Mesodermal cell (in vitro differentiated cells): Measurements from ENCODE around the gene TSEN54.

Experiments used
- H3K27ac ChIP-seq: 2 replicates; pipeline ENCODE4 v1.7.0; 2013; ENCODE audit warnings: mild to moderate bottlenecking, low read depth, low read length, moderate library complexity; ENCODE audit not compliant: severe bottlenecking
- H3K36me3 ChIP-seq: 2 replicates; pipeline ENCODE4 v1.7.1; 2013; ENCODE audit warnings: mild to moderate bottlenecking, low read length, moderate library complexity; ENCODE audit not compliant: control insufficient read depth, insufficient read depth
- H3K4me1 ChIP-seq: one replicate; pipeline ENCODE4 v1.7.1; 2013; ENCODE audit warnings: mild to moderate bottlenecking, low read length; ENCODE audit not compliant: insufficient read depth, control insufficient read depth, poor library complexity, severe bottlenecking
- H3K4me3 ChIP-seq: 2 replicates; pipeline ENCODE4 v1.7.0; 2013; ENCODE audit warnings: low read length, control low read depth, mild to moderate bottlenecking; ENCODE audit not compliant: insufficient read depth, poor library complexity, severe bottlenecking; ENCODE audit errors: extremely low read depth
- H3K9me3 ChIP-seq: 2 replicates; pipeline ENCODE4 v1.7.1; 2013; ENCODE audit warnings: mild to moderate bottlenecking, low read length, moderate library complexity; ENCODE audit not compliant: control insufficient read depth
- WGBS, 2 experiments: methylation state at CpG; one replicate each; pipeline ENCODE4 v1.1.5; 2013; ENCODE audit warnings: missing lambda C conversion rate in 2 of 2; ENCODE audit not compliant: insufficient coverage in 2 of 2; 5-methylcytosine and 5-hydroxymethylcytosine counted together

The TSEN54 gene

DNA sequence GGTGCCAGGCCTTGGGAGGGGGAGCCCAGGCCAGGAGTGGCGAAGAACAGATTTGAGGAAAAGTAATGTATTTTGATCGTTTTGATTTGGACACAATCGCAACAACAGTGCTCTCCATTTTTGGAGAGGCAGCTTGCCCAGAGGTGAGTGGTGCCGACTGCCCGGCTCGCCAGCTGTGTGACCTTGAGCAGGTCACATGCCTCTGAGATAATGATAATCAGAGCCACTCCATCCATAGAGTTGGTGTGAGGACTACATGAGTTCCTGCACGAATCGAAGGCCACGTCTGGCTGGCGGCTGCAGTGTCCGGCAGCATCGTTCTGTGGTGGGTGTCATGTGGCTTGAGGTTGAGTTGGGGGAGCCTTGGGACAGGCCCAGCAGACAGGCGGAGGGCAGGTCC lies 29.9 kb downstream of the TSEN54 start:
- H3K4me1 ChIP-seq: peaks cover 26% of the 10 kb centered on the region
- H3K9me3 ChIP-seq: no peaks in the 10 kb centered on the region
- H3K36me3 ChIP-seq: peaks cover 5% of the 10 kb centered on the region
- 94 to 97% methylated on average over 5 to 12 of the region's 13 CpGs for WGBS, 2 experiments
- H3K27ac ChIP-seq: no peak overlapping the region
- H3K4me3 ChIP-seq: no peak overlapping the region

DNA sequence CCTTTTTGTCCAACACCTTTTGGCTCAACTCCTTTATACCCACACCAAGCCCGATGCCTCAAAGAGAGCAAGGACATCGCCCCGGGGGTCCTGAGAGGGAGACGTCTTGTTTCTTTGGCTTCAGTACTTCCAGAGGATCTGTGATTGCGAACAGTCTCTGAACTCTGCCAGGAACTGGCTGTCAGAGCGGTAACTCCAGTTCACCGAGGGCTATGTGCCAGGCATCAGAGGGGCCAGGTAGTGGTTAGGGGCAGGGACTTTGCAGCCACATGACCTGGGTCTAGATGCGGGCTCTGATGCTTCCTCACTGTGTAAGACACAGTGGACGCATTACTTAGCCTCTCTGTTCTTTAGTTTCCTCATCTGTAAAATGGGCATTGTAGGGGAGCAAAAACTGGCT lies 30.8 kb downstream of the TSEN54 start:
- Histone ChIP-seq H3K27ac (no peak overlapping the region), H3K4me1 (peaks cover 33% of the 10 kb centered on the region), H3K9me3 (no peaks in the 10 kb centered on the region), H3K36me3 (peaks cover 5% of the 10 kb centered on the region), H3K4me3 (no peak overlapping the region)
- 89 to 93% methylated on average over 9 of the region's 9 CpGs for WGBS, 2 experiments

DNA sequence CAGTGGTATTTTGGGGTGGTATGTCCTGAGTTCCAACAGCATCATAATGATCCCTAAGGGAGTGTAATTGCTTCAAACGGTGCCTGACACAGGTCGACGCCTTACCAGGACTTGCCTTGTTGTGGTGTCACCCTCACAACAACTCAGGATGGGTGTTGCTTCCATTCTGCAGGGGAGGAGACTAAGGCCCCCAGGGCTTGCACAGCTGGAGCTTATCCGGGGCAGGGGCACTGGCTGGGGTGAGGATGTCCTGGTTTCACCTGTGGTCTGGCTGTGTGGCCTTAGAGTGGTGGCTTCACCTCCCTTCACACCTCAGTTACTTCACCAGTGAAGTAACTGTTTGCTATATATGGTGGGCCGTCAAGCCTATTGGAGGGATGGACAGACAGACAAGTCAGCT lies 32.5 kb downstream of the TSEN54 start:
- H3K36me3 ChIP-seq: peaks cover under 1% of the 10 kb centered on the region
- no peaks in the 10 kb centered on the region for H3K9me3 ChIP-seq
- WGBS, 2 experiments: 86 to 95% methylated on average over 3 to 5 of the region's 5 CpGs
- H3K27ac ChIP-seq: no peak overlapping the region
- H3K4me3 ChIP-seq: no peak overlapping the region
- H3K4me1 ChIP-seq: peaks cover 50% of the 10 kb centered on the region

GRCh38 chr17:75549246-75550138 lies 33.2 kb downstream of the TSEN54 start:
- WGBS, 2 experiments: 60 to 69% methylated on average over 18 to 20 of the region's 22 CpGs
- H3K36me3 ChIP-seq: no peaks in the 10 kb centered on the region
- no peak overlapping the region for H3K4me3 ChIP-seq
- no peaks in the 10 kb centered on the region for H3K9me3 ChIP-seq
- no peak overlapping the region for H3K27ac ChIP-seq
- peaks cover 48% of the 10 kb centered on the region for H3K4me1 ChIP-seq

GRCh38 chr17:75550139-75550465 lies 33.8 kb downstream of the TSEN54 start:
- H3K4me3 ChIP-seq: no peak overlapping the region
- H3K4me1 ChIP-seq: peaks cover 44% of the 10 kb centered on the region
- H3K9me3 ChIP-seq: no peaks in the 10 kb centered on the region
- no peaks in the 10 kb centered on the region for H3K36me3 ChIP-seq
- 79 to 88% methylated on average over 4 of the region's 4 CpGs for WGBS, 2 experiments
- no peak overlapping the region for H3K27ac ChIP-seq

- 62 to 65% methylated on average over 5 to 7 of the region's 7 CpGs for WGBS, 2 experiments
- Histone ChIP-seq H3K36me3 (peaks cover 2% of the 10 kb centered on the region), H3K4me3 (no peak overlapping the region), H3K4me1 (peaks cover 42% of the 10 kb centered on the region), H3K9me3 (no peaks in the 10 kb centered on the region), H3K27ac (peak overlapping the region; percentile 76)
Measured at GRCh38 chr17:75551266-75551665, 34.9 kb downstream of the TSEN54 start.

GRCh38 chr17:75552425-75553294 lies 36.3 kb downstream of the TSEN54 start:
- peaks cover 50% of the 10 kb centered on the region for H3K4me1 ChIP-seq
- 49 to 65% methylated on average over 9 to 10 of the region's 14 CpGs for WGBS, 2 experiments
- H3K9me3 ChIP-seq: no peaks in the 10 kb centered on the region
- peaks cover 2% of the 10 kb centered on the region for H3K36me3 ChIP-seq
- no peak overlapping the region for H3K4me3 ChIP-seq
- H3K27ac ChIP-seq: peak overlapping the region; percentile 98

DNA sequence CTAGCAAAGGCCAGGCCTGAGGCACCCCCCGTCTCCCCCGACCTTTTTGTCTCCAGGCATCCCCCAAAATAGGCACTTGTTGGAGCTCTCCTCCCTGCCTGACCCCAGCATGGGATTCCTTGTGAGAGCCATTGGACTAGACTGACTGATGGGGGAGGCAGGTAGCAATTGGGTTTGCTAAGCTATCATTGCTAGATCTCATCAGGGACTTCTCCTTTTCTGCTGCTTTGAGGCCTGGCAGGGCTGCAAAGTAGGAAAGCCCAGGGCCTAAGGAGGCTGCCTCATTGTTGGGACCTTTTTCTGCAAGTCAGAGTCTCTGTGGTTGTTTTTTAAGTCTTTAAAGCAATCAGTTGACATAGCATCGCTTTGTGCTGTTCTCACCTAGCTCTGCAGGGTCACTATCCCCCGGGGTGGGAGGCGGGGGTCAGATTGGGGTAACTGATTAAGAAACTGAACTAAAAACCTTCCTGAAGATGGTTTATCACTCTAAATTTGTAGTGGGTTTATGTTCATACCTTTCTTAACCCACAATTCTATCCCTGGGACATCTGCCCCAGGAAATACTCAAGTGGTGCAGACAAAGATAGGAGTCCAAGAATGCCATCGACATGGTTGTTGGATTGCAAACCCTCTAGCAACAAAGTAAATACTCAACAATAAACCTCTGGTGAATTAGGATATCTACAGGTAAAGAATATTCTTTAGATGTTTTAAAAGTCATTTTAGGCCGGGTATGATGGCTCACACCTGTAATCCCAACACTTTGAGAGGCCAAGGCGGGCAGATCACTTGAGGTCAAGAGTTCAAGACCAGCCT lies 37.2 kb downstream of the TSEN54 start:
- Histone ChIP-seq H3K27ac (peak overlapping the region; percentile 98), H3K4me1 (peaks cover 52% of the 10 kb centered on the region), H3K36me3 (peaks cover 2% of the 10 kb centered on the region), H3K4me3 (no peak overlapping the region), H3K9me3 (no peaks in the 10 kb centered on the region)
- 95 to 100% methylated on average over 2 to 3 of the region's 8 CpGs for WGBS, 2 experiments

- Histone ChIP-seq H3K27ac (no peak overlapping the region), H3K36me3 (peaks cover 2% of the 10 kb centered on the region), H3K9me3 (no peaks in the 10 kb centered on the region), H3K4me1 (peaks cover 44% of the 10 kb centered on the region), H3K4me3 (no peak overlapping the region)
- WGBS, 2 experiments: 94 to 96% methylated on average over 20 of the region's 21 CpGs
Measured at GRCh38 chr17:75555679-75556153, 39.4 kb downstream of the TSEN54 start.
